ENCODE results near the gene ABCA5. TPM values are rescaled to one million over a fixed set of nuclear protein-coding genes. Genes with fewer than 3 reads are reported as not detected.

The ABCA5 gene
- total and polyA plus RNA-seq, 9 of the 15 experiments (the other 6 are each of a cell fraction or from before 2014, with no cell fraction given) = 0.74 to 2.3 (median 1.4) TPM

DNA sequence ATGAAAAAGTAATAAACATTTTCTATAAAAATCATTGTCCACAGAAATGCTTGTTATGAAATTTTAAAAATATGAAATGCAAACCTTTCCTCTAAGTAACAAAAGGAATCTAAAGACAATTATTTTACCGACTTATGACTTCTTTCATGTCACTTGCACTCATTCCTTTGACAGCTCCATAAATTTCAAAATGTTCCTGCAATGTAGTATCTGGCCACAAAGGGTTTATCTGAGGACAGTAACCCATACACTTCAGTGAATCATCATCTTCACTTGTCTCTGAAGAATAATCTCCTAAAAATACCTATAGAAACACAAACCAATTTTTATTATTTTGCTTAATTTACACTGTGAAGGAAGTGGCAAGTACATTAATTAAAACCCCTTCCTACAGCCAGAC, 72.7 kb downstream of the ABCA5 start (continued):
- no peak for TF ChIP-seq RERE (CRISPR knock-in tag; IDR thresholded peaks at IDR 0.05; ENCODE audit: borderline replicate concordance)
- TF ChIP-seq, protein P1, sequence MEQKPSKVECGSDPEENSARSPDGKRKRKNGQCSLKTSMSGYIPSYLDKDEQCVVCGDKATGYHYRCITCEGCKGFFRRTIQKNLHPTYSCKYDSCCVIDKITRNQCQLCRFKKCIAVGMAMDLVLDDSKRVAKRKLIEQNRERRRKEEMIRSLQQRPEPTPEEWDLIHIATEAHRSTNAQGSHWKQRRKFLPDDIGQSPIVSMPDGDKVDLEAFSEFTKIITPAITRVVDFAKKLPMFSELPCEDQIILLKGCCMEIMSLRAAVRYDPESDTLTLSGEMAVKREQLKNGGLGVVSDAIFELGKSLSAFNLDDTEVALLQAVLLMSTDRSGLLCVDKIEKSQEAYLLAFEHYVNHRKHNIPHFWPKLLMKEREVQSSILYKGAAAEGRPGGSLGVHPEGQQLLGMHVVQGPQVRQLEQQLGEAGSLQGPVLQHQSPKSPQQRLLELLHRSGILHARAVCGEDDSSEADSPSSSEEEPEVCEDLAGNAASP (IDR thresholded peaks at IDR 0.05) = peak; percentile 64
- no peak for TF ChIP-seq ZNF212 (CRISPR knock-in tag; IDR thresholded peaks at IDR 0.05)
- no peak for TF ChIP-seq ZNF316 (IDR thresholded peaks at IDR 0.05)
- no peak for TF ChIP-seq TRIM25 (IDR thresholded peaks at IDR 0.05; ENCODE audit: borderline replicate concordance)
- TF ChIP-seq LEF1 (IDR thresholded peaks at IDR 0.05) = 0 out of 2 replicates have a peak, but pooled peaks have one; percentile 44
- peak; percentile 59; the same call in 1 of the 2 replicates for TF ChIP-seq ARID1B (IDR thresholded peaks at IDR 0.05)
- peak; percentile 38; the same call in 1 of the 2 replicates for TF ChIP-seq JUND (IDR thresholded peaks at IDR 0.05; ENCODE audit: borderline replicate concordance, low read depth, low read length)
- TF ChIP-seq JUND (tag; IDR thresholded peaks at IDR 0.05; ENCODE audit: borderline replicate concordance, low read depth, low read length) = peak; percentile 59; the same call in 1 of the 3 replicates
- TF ChIP-seq DPF2 (IDR thresholded peaks at IDR 0.05) = peak; percentile 40; the same call in 1 of the 2 replicates
- TF ChIP-seq DIDO1 (tag; IDR thresholded peaks at IDR 0.05; ENCODE audit: low read depth) = no peak
- TF ChIP-seq TAF9B (IDR thresholded peaks at IDR 0.05; ENCODE audit: partially characterized antibody) = no peak
- TF ChIP-seq TCF3 (CRISPR knock-in tag; IDR thresholded peaks at IDR 0.05) = 0 out of 2 replicates have a peak, but pooled peaks have one; percentile 19
- TF ChIP-seq, protein P2, sequence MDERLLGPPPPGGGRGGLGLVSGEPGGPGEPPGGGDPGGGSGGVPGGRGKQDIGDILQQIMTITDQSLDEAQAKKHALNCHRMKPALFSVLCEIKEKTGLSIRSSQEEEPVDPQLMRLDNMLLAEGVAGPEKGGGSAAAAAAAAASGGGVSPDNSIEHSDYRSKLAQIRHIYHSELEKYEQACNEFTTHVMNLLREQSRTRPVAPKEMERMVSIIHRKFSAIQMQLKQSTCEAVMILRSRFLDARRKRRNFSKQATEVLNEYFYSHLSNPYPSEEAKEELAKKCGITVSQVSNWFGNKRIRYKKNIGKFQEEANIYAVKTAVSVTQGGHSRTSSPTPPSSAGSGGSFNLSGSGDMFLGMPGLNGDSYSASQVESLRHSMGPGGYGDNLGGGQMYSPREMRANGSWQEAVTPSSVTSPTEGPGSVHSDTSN (CRISPR knock-in tag; IDR thresholded peaks at IDR 0.05; ENCODE audit: low read depth) = no peak
- TF ChIP-seq, protein P2 (tag; conservative IDR thresholded peaks at IDR 0.05; ENCODE audit: low read depth) = peak; percentile 97
- TF ChIP-seq, protein P3, sequence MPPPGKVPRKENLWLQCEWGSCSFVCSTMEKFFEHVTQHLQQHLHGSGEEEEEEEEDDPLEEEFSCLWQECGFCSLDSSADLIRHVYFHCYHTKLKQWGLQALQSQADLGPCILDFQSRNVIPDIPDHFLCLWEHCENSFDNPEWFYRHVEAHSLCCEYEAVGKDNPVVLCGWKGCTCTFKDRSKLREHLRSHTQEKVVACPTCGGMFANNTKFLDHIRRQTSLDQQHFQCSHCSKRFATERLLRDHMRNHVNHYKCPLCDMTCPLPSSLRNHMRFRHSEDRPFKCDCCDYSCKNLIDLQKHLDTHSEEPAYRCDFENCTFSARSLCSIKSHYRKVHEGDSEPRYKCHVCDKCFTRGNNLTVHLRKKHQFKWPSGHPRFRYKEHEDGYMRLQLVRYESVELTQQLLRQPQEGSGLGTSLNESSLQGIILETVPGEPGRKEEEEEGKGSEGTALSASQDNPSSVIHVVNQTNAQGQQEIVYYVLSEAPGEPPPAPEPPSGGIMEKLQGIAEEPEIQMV (tag; conservative IDR thresholded peaks at IDR 0.05; ENCODE audit: low read depth) = no peak
- TF ChIP-seq ZEB2 (IDR thresholded peaks at IDR 0.05) = no peak
